HG02763 (cell line): ENCODE results near the gene KDM6B.

Experiments
- ATAC-seq: cut with Tn5 transposase; IDR thresholded peaks from one replicate; pipeline ENCODE4 v1.9.1; 2021; ENCODE audit warnings: mild to moderate bottlenecking, moderate library complexity; ENCODE audit not compliant: unreplicated experiment

The KDM6B gene

DNA sequence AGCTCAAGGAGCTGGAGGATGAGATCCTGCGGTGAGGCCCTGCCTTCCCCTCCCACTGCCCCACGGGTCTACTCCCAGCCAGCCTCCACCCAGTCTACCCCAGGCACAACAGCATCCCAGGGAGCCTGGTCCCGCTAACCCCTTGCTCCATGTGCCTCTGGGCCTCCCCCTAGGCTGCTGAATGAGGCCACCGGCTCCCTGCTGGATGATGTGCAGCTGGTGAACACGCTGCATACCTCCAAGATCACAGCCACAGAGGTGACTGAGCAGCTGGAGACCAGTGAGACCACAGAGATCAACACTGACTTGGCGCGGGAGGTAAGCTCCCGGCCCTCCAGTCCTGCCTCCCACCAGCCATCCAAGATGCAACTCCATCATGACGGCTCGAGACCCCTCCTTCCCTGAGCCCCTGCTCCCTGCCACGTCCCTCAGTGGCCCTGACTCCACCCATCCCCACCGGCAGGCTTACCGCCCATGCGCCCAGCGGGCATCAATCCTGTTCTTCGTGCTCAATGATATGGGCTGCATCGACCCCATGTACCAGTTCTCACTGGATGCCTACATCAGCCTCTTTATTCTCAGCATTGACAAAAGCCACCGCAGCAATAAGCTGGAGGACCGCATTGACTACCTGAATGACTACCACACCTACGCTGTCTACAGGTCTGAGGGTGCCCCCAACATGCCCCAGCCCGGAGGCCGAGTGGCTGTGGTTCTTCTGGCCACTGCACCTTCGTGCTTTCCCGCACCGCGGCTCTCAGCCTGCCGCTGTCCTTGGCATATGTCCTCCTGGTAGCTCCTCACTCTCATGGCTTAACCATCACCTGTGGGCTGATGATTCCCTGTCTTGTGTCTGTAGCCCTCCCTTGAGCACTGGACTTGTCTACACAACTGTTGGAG, 15.0 kb upstream of the KDM6B start:
- ATAC-seq, result no peak

DNA sequence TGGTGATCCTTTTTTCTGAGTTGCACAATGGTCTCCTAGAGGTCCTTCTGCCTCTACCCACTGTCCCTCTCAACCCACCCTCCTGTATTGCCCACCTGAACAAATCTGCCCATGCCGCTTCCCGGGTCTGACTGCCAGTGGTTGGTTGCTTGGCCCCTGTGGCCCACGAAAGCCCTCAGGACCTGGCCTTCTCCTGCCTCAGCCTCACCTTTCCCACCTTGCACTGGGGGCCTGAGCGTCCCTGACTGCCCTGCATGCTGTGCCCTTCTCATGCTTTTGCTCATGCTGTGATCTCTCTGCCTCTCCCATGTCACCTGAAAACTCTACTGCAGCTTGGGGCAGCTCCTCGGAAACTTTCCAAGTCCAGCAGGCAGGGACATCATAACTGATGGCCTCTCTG, 13.8 kb upstream of the KDM6B start:
- no peak for ATAC-seq

DNA sequence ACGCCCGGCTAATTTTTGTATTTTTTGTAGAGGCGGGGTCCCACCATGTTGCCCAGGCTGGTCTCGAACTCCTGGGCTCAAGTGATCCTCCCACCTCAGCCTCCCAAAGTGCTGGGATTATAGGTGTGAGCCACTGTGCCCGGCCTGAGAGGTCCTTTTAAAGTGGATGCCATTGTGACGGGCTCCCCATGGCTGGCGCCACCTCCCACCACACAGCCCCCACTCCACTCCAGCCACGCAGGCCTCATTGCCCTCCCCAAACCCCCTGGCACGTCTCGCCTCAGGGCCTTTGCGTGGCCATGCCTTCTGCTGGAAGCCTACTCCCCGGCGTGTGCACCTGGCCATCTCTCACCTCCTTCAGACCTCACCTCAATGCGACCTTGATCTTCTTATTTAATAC, 11.9 kb upstream of the KDM6B start:
- ATAC-seq, result no peak

DNA sequence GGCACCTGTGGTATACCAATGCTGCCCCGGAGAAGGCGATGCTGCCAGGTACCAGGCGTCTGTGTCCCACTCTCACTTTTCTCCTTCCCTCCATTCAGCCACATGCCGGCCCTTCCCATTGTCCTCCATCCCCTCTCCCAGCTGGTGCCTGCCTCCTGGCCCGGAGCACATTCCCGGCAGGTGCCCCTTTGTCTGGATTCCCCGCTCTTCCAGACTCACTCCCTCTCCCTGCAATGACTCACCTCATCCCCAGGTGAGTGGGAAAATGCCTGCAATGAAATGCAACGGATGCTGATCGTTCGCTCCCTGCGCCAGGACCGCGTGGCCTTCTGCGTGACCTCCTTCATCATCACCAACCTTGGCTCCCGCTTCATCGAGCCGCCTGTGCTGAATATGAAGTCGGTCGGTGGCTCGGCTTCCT, 10.4 kb upstream of the KDM6B start:
- no peak for ATAC-seq

DNA sequence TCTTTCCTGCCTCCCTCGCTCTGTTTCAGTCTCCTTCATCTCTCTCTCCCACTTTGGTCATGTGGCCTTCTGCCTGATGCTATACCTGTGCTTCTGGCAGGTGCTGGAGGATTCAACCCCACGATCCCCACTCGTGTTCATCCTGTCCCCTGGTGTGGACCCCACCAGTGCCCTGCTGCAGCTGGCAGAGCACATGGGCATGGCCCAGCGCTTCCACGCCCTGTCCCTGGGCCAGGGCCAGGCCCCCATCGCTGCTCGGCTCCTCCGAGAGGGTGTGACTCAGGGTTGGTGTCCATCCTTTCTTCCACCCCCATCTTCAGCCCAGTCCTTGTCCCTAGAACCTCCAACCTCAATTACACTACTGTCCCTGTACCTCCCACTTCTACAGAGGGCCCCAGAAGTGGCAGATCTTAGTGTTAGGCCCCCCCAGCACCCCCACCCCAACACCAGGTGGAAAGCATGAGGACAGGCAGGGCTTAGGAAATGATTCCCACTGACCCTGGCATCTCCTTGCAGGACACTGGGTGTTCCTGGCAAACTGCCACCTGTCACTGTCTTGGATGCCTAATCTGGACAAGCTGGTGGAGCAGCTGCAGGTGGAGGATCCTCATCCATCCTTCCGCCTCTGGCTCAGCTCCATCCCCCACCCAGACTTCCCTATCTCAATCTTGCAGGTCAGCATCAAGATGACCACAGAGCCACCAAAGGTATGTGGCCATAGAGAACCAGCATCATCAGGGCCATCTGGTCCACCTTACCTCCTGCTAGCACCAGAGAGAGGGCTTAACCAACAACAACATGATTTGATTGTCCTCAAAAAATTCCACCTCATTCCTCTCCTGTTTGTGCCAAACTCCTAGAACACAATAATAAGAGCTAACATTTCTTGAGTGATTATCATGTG, 9.7 kb upstream of the KDM6B start:
- no peak for ATAC-seq

DNA sequence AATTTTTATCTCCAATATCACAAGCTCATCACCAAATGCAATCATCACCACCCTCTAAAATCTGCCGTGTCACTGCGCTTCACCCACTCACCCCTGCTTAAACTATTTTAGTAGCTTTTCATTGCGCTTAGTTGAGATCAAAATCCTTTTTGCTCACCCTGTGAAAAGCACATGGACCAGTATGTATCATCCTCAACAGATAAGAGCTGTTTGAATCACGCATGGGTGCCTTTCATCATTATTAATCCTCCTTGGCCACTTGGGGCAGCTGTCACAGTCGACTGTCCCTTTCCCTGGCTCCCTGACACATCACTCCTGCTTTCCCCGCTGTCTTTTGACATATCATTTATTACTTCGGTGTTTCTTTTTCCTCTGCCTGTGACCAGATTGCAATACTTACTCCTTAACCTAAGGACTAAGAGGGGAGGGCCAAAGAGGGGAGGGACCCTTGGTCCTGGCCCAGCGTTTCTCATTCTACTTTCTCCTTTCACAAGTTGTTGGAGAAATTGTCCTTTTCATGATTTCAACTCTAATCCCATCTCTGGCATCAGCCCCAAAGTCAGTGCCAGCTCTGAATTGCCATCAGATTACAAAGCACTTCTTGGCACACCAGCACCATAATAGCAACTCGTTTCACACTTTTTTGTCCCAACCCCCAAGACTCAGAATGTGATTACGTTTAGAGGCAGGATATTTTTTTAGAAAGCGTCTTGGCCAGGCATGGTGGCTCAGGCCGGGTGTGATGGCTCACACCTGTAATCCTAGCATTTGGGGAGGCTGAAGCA, 8.6 kb upstream of the KDM6B start:
- ATAC-seq, result no peak

DNA sequence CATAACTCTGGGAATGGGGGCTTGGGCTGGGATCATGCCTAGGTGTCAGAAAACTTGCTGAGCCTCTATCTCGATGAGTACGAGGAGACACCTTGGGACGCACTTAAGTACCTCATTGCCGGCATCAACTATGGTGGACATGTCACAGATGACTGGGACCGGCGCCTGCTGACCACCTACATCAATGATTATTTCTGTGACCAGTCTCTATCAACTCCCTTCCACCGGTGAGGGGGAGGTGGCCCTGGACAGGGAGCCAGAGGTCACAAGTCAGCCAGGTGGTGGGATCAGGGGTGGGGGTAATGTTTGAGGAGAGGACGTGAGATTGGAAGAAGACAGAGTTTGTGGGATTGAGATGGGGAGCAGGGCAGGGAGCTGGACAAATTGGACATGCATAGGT, 3.4 kb upstream of the KDM6B start:
- no peak for ATAC-seq

DNA sequence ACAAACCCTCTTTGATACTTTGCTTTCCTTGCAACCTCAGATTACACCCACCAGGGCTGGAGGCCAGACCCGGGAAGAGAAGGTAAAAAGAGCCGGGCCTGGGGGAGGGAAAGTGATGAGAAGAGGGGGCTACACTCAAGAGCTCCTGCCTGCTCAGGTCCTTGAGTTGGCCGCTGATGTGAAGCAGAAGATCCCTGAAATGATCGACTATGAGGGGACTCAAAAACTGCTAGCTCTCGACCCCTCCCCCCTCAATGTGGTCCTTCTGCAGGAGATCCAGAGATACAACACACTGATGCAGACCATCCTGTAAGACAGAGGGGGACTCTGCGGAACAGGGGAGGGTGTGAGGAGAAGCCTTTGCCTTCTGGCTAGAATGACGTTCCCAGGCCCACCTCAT, 2.8 kb upstream of the KDM6B start:
- ATAC-seq, result no peak

DNA sequence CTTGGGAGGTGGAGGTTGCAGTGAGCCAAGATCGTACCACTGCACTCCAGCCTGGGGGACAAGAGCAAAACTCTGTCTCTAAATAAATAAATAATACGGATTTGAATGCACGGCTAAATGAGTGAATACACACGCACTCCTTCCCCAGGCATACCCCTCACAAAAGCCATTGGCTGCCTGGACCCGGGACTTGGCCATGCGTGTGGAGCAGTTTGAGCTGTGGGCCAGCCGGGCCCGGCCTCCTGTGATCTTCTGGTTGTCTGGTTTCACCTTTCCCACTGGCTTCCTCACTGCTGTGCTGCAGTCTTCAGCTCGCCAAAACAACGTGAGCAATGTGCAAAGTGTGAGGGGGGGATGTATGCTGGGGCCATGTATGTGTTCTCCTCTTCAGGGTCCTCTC, 1.6 kb upstream of the KDM6B start:
- no peak for ATAC-seq

DNA sequence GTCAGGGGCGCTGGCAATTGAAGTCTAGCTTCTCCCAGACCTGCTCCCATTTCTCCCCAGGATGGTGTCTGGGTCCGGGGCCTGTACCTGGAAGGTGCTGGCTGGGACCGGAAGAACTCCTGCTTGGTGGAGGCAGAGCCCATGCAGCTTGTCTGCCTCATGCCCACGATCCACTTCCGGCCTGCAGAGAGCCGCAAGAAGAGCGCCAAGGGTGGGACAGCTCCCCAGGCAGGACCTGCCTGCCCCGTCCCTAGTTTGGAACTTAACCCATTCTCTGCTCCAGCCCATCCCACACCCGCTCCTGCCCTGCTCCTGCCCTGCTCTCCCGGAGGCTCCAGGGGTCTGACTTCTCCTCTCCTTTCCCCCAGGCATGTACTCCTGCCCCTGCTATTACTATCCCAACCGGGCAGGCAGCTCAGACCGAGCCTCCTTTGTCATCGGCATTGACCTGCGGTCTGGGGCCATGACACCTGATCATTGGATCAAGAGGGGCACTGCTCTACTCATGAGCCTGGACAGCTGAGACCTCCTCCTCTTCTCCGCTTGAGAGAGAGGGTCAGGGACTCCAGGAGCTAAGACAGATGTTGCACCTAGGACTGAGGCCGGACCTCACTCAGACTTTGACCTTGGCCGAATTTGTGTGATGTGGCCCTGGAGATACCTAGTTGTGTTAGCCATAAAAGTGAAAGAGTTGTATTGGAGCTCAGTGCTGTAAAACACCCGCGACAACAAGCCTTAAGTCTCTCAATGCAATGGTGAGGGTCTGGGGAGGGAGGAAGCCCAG, 814 bp upstream of the KDM6B start:
- ATAC-seq, result no peak

DNA sequence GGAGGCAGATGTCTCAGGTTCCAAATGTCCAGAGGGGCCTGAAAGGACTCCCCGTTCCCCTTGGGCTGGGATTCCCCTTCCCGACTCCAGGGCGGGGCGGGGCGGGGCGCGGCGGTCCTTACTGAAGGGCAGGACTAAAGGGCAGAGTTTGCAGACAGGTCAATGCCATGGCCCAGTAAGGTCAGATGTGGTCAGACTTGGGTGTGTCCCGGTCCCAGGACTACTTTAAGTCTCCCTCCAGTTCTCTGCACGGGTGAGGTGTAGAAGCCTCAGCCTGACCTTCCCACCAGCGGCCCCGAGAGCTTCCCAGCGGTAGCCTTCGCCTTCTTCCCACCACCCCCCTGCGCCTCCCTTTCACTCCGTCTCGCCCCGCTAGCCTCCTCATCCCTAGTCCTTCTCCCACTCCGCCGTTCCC, 532 bp downstream of the KDM6B start:
- no peak for ATAC-seq

DNA sequence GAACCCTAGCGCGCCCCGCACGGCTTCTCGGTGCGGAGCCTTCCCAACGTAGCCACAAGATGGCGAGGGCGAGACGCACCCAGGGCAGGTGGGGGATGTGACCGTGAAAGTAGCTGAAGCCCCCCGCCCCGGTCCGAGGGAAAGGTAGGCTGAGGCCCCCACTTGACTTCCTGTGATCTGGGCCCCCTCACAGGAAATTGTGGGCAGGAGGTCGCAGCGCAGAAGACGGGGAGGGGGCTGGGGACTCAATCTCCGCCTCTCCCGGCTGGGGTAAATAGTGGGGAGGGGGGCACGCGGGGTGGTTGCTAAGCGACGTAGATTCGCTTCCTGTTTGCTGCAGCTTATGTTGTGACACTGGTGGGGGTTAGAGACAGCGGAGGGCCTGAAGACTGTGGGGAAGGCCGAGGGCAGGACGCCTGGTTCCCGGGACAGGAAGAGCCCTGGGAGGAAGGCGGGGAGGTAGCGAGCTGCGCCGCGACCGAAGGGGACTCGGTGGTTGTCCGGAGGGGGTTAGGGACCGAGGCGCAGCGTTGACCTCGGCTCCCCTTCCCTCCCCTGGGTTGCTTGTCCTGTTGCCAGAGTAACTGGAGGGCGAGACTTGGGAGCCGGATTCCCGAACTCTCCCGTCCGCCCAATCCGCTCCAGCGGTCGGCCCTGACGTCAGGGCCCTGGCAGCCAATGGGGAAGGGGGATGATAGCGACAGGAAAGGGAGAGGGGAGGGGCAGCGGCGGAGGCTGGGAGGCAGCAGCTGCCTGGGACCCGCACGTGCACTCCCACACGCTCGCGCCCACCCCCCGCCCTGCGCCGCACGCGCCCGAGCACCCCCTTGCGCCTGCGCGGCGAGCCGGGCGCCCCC, 1.2 kb downstream of the KDM6B start:
- ATAC-seq, result peak; percentile 53

DNA sequence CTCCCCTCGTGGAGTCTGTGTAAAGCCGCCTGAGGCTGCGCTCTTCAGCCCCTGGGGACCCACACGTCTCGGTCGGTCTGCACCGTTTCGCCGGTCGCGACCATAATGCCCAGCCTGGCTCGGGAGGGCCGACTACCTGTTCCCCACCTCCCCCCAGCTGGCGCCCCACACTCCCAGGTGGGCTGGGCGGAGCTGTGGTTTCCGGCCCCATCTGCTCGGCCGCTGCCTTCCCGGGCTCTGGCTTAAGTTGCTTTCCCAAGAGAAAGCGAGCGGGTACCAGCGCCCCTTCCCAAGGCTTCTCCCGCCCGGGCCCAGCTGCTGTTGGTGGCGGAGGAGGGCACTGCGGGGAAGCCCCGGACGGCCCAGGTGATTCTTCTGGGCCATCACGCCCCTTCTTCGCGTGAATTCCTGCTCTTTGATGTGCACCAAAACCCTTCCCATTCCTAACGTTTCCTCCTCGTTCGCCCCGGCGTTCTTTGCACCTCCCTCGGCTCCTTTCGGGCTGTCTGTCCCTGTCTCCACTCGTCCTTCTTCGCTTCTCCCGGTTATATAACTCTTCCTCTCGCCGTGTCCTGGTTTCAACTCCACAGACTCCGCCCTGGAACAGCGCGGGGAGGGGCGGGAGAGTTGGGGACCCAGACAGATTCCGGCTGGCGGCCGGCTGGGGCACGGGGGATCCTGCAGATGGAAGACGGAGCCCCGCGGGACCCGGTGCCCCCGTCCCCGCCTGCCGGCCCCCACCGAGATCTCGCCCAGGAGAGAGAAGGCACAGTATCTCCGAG, 2.0 kb downstream of the KDM6B start:
- ATAC-seq, result no peak

DNA sequence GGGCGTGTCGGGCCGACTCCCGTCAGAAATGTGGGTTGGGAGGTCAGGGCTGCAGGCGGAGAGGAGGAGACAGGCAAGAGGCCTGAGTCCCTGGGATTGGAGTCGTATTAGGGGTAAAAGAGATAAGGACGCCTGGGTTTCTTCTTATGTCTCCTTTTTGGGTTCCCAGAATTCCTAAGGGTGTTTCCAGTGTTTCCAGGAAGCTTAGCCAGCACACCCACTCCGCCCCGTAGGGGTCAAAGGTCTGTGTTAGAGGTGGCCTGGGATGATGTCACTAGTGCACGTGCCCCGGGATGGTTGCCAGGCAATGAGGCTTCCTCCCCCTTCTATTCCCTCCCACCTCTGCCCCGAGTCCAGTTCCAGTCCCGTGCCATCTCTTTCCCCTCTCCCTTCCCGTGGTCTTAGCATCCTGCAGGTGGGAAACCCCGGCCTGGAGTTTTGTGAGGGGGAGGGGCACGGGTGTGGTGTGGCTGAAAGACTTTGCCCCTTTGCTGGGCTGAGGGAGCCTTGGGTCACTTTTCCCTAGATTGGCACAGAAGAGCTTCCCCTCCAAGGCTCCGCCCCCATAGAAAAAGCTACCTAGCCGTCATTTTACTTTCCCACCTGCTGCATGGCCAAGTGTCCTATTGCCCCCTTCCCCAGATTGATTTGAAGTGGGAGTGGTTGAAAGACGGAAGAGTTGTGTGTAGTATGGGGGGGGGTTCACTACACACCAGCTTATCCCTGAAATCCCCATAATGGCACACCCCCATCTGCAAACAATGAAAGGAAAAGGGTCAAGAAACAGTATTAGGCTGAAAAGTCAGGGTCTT, 2.8 kb downstream of the KDM6B start:
- no peak for ATAC-seq

DNA sequence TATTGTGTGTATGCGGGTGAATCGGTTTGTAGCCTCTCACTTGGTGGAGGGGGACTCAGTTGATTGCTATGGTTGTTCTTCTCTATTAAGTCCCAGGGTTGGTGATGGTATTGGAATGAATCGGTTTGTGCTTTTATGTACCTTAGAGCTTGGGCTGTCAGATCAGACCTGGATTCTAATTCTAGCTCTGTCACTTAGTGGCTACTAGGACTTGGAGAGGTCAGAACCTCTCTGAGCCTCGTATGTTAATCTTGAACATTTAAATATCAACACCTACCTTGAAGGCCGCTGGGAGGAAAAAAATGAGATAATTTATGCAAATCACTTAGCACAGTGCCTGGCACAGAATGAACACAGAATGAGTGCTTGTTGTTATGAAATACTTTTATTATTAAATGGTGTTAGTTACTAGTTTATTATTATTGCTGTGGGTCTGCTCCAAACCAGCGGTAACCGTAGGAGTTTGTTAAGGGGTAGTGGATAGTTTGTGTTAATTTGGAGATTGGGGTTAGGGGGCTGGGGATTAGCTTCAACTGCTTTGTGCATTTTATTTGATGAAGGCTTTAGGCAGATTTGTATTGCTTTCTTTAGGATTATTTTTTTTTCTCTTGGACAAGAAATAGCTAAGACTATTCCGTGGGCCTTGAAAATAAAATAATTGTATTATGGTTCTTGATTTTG, 3.5 kb downstream of the KDM6B start:
- no peak for ATAC-seq

DNA sequence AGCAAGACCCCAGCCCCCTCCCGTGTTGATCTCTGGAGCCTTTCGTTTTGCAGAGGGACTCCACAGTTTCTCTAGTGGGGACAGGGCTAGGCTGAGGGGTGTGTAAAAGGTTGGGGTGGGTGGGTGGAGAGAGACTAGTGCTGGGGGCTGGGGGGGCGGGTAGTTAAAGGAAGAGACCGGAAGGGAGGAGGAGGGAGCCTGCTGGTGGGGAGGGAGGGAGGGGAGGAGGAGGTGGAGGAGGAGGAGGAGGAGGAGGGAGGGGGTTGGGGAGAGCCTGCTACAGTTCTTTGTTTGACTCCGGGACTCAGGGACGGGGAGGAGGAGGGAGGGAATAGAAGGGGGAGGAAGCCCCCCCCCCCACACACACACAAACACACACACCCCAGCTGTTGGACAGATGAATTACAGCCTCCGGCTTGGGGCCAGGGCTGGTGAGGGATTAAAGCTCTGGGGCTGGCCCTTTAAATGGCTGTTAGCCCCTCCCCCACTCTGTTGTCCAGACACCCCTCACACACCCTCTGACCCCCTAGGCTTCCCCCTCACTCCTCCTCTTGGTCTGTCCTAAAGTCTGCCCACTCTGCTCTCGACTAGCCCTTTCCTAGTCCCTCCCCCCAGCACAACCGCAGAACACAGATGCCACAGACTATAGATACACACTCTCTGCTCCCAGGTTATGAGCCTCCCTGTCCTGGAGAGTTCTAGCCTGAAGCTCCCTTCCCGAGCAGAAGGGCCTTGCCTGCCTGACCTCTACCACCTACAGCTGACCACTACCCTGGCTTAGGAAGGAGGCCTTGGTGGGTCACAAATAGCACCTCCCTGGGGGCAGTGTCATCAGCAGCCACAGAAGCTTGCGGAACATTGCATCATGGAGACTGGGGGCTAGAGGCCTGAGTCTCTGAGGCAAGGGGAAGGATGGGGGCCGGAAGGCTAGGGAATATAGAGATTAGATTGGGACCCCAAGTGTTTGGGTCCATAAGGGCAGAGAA, 4.4 kb downstream of the KDM6B start:
- no peak for ATAC-seq
